Fibroblast of lung (primary cell): ENCODE data around the gene COL4A5.

ENCODE experiments used
- EZH2 ChIP-seq: IDR thresholded peaks from 2 replicates; pipeline ENCODE4 v1.5.1; 2012; ENCODE audit warnings: low read length, control low read depth, mild to moderate bottlenecking; ENCODE audit errors: missing control alignments
- TF ChIP-seq, protein P1 (sequence below), 2 donors: IDR thresholded peaks in 1 of 2; conservative IDR thresholded peaks in 1 of 2; 1 replicate in 1 of 2; 2 replicates in 1 of 2; pipeline ENCODE4 v1.5.1; 2011 to 2012; ENCODE audit warnings: low read length in 2 of 2, control low read depth in 1 of 2, inconsistent platforms in 1 of 2, low read depth in 1 of 2, mild to moderate bottlenecking in 1 of 2

DNA sequence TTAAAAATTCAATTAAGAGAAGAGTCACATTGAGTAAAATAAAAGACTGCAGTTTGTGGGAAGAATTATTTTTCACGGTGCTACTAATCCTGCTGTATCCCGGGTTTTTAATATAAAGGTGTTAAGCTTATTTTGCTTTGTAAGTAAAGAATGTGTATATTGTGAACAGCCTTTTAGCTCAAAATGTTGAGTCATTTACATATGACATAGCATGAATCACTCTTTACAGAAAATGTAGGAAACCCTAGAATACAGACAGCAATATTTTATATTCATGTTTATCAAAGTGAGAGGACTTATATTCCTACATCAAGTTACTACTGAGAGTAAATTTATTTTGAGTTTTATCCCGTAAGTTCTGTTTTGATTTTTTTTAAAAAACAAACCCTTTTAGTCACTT, 257.1 kb downstream of the COL4A5 start:
- TF ChIP-seq, protein P1, sequence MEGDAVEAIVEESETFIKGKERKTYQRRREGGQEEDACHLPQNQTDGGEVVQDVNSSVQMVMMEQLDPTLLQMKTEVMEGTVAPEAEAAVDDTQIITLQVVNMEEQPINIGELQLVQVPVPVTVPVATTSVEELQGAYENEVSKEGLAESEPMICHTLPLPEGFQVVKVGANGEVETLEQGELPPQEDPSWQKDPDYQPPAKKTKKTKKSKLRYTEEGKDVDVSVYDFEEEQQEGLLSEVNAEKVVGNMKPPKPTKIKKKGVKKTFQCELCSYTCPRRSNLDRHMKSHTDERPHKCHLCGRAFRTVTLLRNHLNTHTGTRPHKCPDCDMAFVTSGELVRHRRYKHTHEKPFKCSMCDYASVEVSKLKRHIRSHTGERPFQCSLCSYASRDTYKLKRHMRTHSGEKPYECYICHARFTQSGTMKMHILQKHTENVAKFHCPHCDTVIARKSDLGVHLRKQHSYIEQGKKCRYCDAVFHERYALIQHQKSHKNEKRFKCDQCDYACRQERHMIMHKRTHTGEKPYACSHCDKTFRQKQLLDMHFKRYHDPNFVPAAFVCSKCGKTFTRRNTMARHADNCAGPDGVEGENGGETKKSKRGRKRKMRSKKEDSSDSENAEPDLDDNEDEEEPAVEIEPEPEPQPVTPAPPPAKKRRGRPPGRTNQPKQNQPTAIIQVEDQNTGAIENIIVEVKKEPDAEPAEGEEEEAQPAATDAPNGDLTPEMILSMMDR (conservative IDR thresholded peaks at IDR 0.05 in 1 of 2, IDR thresholded peaks at IDR 0.05 in 1 of 2; ENCODE audit: low read depth in 1 of 2, low read length in 2 of 2): no peak
- no peak for TF ChIP-seq EZH2
